ENCODE data around the gene ENTR1. TPM values are rescaled to one million over a fixed set of nuclear protein-coding genes. Genes with fewer than 3 reads are reported as not detected.

Gene ENTR1
- total and polyA plus RNA-seq, 2 of the 4 experiments (the other 2 are of a cell fraction) = 14.5 to 37.3 TPM

DNA sequence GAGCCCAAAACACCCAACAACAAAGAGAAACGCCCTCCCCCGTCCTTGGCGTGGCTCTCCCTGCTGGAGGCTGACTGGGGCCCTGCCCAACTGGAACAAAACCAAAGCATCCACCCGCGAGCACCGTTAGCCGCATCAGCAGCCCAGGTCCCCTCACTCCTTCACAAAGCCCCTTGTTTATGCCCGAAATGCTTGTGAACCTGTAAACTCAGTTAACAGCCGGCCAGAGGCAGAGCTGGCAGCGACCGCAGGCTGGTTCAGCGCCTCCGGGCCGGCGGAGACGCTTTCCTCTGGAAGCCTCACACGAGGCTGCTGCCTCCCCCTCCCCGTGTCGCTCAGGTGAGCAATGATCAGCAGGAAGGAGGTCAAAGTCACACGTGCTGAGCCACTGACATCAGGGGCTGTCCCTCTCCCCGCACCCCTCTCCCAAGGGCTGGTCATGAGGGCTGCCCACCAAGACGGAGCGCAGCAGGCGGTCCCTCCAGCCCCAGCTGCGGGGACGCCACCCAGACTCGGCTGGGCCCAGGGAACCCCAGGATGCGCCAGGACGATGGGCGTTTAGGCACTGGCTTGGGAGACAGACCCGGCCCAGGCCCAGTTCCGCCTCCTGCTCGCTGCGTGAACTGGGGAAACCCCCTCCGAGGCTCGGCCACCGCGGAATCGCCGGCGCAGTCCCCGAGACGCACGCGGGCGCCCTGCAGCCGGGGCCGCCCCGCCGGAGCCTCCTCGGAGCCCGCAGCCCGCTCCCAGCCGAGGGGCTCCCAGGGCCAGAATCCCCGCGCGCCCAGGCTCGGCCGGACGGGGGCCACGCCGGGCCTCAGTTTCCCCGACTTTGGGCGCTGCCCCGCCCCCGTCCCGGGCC is 11.0 kb downstream of the ENTR1 start:
- Histone ChIP-seq H3K9ac (ENCODE audit: low read depth, low read length) (peak overlapping the region; percentile 82), H4K20me1 (ENCODE audit: insufficient read depth, low read length) (peaks cover 16% of the 10 kb centered on the region), H4K91ac (ENCODE audit: insufficient read depth, low read depth, low read length) (peak overlapping the region; percentile 65; the same call in 1 of the 2 replicates), H3K4me1 (ENCODE audit: control insufficient read depth, insufficient read depth, low read length) (peaks cover 9% of the 10 kb centered on the region), H3K18ac (ENCODE audit: low read depth, low read length) (no peak overlapping the region), H3K14ac (replicated peaks; ENCODE audit: low read depth, low read length) (peak overlapping the region; percentile 34; the same call in 1 of the 2 replicates), H2AK9ac (replicated peaks; ENCODE audit: low read depth, low read length, poor library complexity) (peak overlapping the region; percentile 95), H3K9me3 (ENCODE audit: control insufficient read depth, insufficient read depth, low read length) (no peaks in the 10 kb centered on the region), H4K5ac (ENCODE audit: low read depth, low read length) (no peak overlapping the region), H3K9me1 (ENCODE audit: insufficient read depth, low read length) (no peaks in the 10 kb centered on the region), H3K4me2 (ENCODE audit: low read depth, low read length) (peak overlapping the region; percentile 100), H2BK5ac (ENCODE audit: low read depth, low read length, poor library complexity, severe bottlenecking) (no peak overlapping the region), H3K27me3 (ENCODE audit: control insufficient read depth, insufficient read depth, low read length) (no peaks in the 10 kb centered on the region), H3K27ac (ENCODE audit: insufficient read depth, low read length) (peak overlapping the region; percentile 59; the same call in 1 of the 2 replicates), H2BK15ac (ENCODE audit: low read depth, low read length) (no peak overlapping the region), H3K56ac (ENCODE audit: extremely low read depth, insufficient read depth, low read length) (no peak overlapping the region), H3K4ac (ENCODE audit: low read depth, low read length) (peak overlapping the region; percentile 38), H2AK5ac (ENCODE audit: low read depth, low read length) (peak overlapping the region; percentile 66), H2AFZ (replicated peaks; ENCODE audit: low read length, poor library complexity) (peak overlapping the region; percentile 98), H3K4me3 (ENCODE audit: insufficient read depth, low read depth, low read length) (peak overlapping the region; percentile 76), H3K36me3 (ENCODE audit: control insufficient read depth, insufficient read depth, low read length) (peaks cover 47% of the 10 kb centered on the region), H3K79me1 (ENCODE audit: low read depth in 1 of 2, low read length in 2 of 2) (peaks cover 20 to 30% of the 10 kb centered on the region in 2 experiments), H3K23ac (ENCODE audit: low read depth, low read length) (peak overlapping the region; percentile 90; the same call in 1 of the 2 replicates), H2BK20ac (ENCODE audit: low read depth, low read length) (no peak overlapping the region), H4K8ac (ENCODE audit: low read depth in 2 of 2, low read length in 2 of 2) (peak overlapping the region; percentile 67 to 92; a peak in 2 of 4 replicates), H2BK120ac (ENCODE audit: low read depth, low read length) (no peak overlapping the region)
- no TSS peak for BruUV-seq (replicated peaks)
- CTCF ChIA-PET = no interaction called here
- in situ Hi-C loops (cut with MboI; ENCODE audit: low sequenced_read_pairs) = loop anchor here (5.0 kb wide), 1 partner anchor 77 kb away; no protein-coding TSS in a partner anchor
- intact Hi-C loops (cut with micrococcal nuclease) = loop anchor here (1.0 to 5.0 kb wide), 2 partner anchors 72 to 87 kb away; partner anchors contain the start of gene GPSM1
- WGBS, 2 experiments (ENCODE audit: extremely low coverage in 2 of 2, insufficient read length in 1 of 2) = 0% methylated on average over 29 of the region's 67 CpGs; no CpG with 5 or more reads in 1 of the 2 experiments
- no peak for TF ChIP-seq MAFK (IDR thresholded peaks at IDR 0.05; ENCODE audit: low read depth, low read length)
- peak; percentile 68; the same call in 1 of the 2 replicates for TF ChIP-seq MXI1 (IDR thresholded peaks at IDR 0.05; ENCODE audit: borderline replicate concordance, low read depth, low read length)
- TF ChIP-seq RAD21 (IDR thresholded peaks at IDR 0.05; ENCODE audit: low read length) = no peak
- TF ChIP-seq POLR2A (IDR thresholded peaks at IDR 0.05; ENCODE audit: low read depth, low read length) = no peak
- TF ChIP-seq, protein P1, sequence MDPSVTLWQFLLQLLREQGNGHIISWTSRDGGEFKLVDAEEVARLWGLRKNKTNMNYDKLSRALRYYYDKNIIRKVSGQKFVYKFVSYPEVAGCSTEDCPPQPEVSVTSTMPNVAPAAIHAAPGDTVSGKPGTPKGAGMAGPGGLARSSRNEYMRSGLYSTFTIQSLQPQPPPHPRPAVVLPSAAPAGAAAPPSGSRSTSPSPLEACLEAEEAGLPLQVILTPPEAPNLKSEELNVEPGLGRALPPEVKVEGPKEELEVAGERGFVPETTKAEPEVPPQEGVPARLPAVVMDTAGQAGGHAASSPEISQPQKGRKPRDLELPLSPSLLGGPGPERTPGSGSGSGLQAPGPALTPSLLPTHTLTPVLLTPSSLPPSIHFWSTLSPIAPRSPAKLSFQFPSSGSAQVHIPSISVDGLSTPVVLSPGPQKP (IDR thresholded peaks at IDR 0.05; ENCODE audit: borderline replicate concordance, low read depth, low read length) = no peak
- no peak for TF ChIP-seq FOS (IDR thresholded peaks at IDR 0.05; ENCODE audit: low read depth, low read length)
- TF ChIP-seq, protein P2, sequence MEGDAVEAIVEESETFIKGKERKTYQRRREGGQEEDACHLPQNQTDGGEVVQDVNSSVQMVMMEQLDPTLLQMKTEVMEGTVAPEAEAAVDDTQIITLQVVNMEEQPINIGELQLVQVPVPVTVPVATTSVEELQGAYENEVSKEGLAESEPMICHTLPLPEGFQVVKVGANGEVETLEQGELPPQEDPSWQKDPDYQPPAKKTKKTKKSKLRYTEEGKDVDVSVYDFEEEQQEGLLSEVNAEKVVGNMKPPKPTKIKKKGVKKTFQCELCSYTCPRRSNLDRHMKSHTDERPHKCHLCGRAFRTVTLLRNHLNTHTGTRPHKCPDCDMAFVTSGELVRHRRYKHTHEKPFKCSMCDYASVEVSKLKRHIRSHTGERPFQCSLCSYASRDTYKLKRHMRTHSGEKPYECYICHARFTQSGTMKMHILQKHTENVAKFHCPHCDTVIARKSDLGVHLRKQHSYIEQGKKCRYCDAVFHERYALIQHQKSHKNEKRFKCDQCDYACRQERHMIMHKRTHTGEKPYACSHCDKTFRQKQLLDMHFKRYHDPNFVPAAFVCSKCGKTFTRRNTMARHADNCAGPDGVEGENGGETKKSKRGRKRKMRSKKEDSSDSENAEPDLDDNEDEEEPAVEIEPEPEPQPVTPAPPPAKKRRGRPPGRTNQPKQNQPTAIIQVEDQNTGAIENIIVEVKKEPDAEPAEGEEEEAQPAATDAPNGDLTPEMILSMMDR (conservative IDR thresholded peaks at IDR 0.05; ENCODE audit: low read depth, low read length) = no peak
- dilution Hi-C loops (cut with HindIII; ENCODE audit: low sequenced_read_pairs, unreplicated experiment) = no loop called here
- DNase-seq = no peak
- POLR2A ChIA-PET (ENCODE audit: unreplicated experiment) = no interaction called here
- peak; percentile 43 for ATAC-seq (ENCODE audit: low read depth)

Data from IMR-90 (cell line).